Psoas muscle (tissue), 8 donors: ENCODE results near the gene UBE2J2. TPM values are rescaled to one million over a fixed set of nuclear protein-coding genes. Genes with fewer than 3 reads are reported as not detected.
A peak's percentile ranks its signal among the peaks of the same experiment; 100 is the strongest.

Source experiments
- ATAC-seq, 4 donors: fragments of 200-7000 bp; cut with Tn5 transposase; one replicate each; pipeline ENCODE4 v1.9.1; 2020; ENCODE audit warnings: moderate library complexity in 3 of 4, mild to moderate bottlenecking in 2 of 4
- DNase-seq, 2 donors: peaks; one replicate each; pipeline ENCODE4 v3.0.0-alpha.2; 2020
- H3K27ac ChIP-seq: fragments of 200-600 bp; one replicate; pipeline ENCODE4 v1.8.0; 2022
- H3K27me3 ChIP-seq, 3 donors: fragments of 200-600 bp in 1 of 3; one replicate each; pipeline versions ENCODE4 v1.6.1 to v1.8.0; 2013 to 2022; ENCODE audit warnings: low read length in 2 of 3, mild to moderate bottlenecking in 2 of 3, moderate library complexity in 1 of 3; ENCODE audit not compliant: insufficient read depth in 3 of 3
- H3K36me3 ChIP-seq, 2 donors: fragments of 200-600 bp in 1 of 2; one replicate each; pipeline versions ENCODE4 v1.6.1 to v1.8.0; 2013 to 2022; ENCODE audit warnings: low read depth in 1 of 2, mild to moderate bottlenecking in 1 of 2, moderate library complexity in 1 of 2; ENCODE audit not compliant: insufficient read depth in 1 of 2
- H3K4me1 ChIP-seq: fragments of 200-600 bp; one replicate; pipeline ENCODE4 v1.8.0; 2022
- H3K4me3 ChIP-seq: fragments of 200-600 bp; one replicate; pipeline ENCODE4 v1.8.0; 2022; ENCODE audit warnings: mild to moderate bottlenecking
- H3K9me3 ChIP-seq: fragments of 200-600 bp; one replicate; pipeline ENCODE4 v1.8.0; 2022
- CTCF ChIP-seq: fragments of 200-600 bp; IDR thresholded peaks from one replicate; pipeline ENCODE4 v1.8.0; 2022; ENCODE audit warnings: antibody characterized with exemption
- WGBS, 3 donors: extraction: QIAGEN DNeasy Blood & Tissue Kit; methylation state at CpG; one replicate each; pipeline versions ENCODE4 v1.1.6 to v1.1.7; 2013; 5-methylcytosine and 5-hydroxymethylcytosine counted together
- intact Hi-C, 2 donors: fragments of 100-400 bp; cut with DNase I; formaldehyde crosslinking; loops; one replicate each; pipeline versions ENCODE4 v1.11.0 to v1.14.2; 2022
- polyA plus RNA-seq, 3 donors: library from polyadenylated mRNA; stranded (reverse); fragments of 200-250 nt; gene quantifications; one replicate each; pipeline ENCODE4 v1.2.3, GENCODE V29; 2013
- total RNA-seq, 4 donors: library from RNA; stranded (reverse); fragmentation: NEBNext Ultra II Directional in 2 of 4; extraction: Animal tissue kit (Norgen Biotek cat#: 25700) in 2 of 4; gene quantifications; one replicate each; pipeline versions ENCODE4 v1.2.1 to v1.2.4, GENCODE V29; 2021 to 2023
- donor health status: healthy with polysubstance abuse.
- donor health status: DM: no; HTN: no; CAD: no; lungs with moderate emphysema.
- donor health status: Bipolar disorder and iron deficiency.
- donor health status: healthy.
- donor health status: DM: yes; HTN: yes; CAD: no.
- donor health status: DM: no; HTN: no; CAD: no.
- donor health status: DM: no; HTN: no; CAD: no.
- donor health status: DM: yes; HTN: yes; CAD: no.

Gene UBE2J2
- total and polyA plus RNA-seq, 7 donors, result 36.8 to 80.9 (median 44.9) TPM

GRCh38 chr1:1238702-1239178 lies 34.9 kb downstream of the UBE2J2 start:
- DNase-seq, result no peak
- WGBS, 3 donors, result 24 to 41% (median 31%) methylated on average over 18 to 19 of the region's 19 CpGs
- no peaks in the 10 kb centered on the region for H3K9me3 ChIP-seq
- intact Hi-C loops, result no loop called here
- peaks cover 0 to 16% (median 15%) of the 10 kb centered on the region in 3 donors for H3K27me3 ChIP-seq
- ATAC-seq, result peak in 1 of 4 donors; percentile 7
- no peak overlapping the region for H3K27ac ChIP-seq
- H3K4me1 ChIP-seq, result no peaks in the 10 kb centered on the region
- H3K36me3 ChIP-seq, result no peaks in the 10 kb centered on the region
- no peak overlapping the region for H3K4me3 ChIP-seq
- no peak for TF ChIP-seq CTCF

DNA sequence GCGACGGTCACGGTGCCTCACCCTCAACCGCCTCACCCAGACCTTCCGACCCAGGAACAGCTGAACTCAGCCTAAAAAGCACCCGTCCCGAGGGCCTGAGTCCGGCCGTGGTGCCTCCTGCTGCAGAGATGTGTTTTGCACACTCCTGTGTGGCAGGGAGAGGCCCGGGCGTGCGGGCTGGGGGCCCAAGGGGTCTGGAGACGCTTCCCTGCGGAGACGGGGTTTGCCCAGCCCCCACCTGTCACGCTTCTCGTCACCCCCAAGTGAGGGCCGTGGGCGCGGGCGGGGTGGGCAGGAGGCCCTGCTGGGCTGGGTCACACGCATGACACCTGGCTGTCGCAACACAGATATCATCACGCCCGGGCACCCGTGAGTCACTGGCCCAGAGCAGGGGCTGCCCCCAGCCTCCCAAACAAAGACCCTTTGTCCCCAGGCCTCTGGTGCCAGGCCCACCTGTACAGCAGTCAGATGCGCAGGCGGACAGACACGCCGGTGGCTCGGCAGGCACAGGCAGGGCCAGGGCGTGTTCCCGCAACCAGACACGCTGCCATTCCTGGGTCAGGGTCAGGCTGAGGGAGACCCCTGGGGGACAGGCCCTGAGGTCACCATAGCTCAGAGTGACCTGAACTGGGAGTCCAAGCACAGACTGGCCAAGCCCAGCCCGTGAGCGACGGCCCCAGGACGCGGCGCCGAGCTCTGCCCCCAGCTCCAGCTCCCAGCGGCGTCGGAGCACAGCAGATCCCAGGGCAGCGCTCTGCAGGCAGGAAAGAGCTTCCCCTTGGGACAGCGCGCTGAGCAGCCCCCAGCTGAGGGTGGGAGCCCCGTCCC lies 35.6 kb downstream of the UBE2J2 start:
- Histone ChIP-seq H3K27ac (no peak overlapping the region), H3K4me3 (no peak overlapping the region), H3K4me1 (peaks cover 3% of the 10 kb centered on the region), H3K9me3 (peaks cover 1% of the 10 kb centered on the region), H3K36me3 (no peaks in the 10 kb centered on the region), H3K27me3 (peaks cover 0 to 16% (median 15%) of the 10 kb centered on the region in 3 donors)
- ATAC-seq (peak in 1 of 4 donors; percentile 15), DNase-seq (no peak)
- TF ChIP-seq CTCF, result no peak
- 27 to 45% (median 38%) methylated on average over 38 to 48 of the region's 48 CpGs for WGBS, 3 donors
- intact Hi-C loops, result no loop called here

DNA sequence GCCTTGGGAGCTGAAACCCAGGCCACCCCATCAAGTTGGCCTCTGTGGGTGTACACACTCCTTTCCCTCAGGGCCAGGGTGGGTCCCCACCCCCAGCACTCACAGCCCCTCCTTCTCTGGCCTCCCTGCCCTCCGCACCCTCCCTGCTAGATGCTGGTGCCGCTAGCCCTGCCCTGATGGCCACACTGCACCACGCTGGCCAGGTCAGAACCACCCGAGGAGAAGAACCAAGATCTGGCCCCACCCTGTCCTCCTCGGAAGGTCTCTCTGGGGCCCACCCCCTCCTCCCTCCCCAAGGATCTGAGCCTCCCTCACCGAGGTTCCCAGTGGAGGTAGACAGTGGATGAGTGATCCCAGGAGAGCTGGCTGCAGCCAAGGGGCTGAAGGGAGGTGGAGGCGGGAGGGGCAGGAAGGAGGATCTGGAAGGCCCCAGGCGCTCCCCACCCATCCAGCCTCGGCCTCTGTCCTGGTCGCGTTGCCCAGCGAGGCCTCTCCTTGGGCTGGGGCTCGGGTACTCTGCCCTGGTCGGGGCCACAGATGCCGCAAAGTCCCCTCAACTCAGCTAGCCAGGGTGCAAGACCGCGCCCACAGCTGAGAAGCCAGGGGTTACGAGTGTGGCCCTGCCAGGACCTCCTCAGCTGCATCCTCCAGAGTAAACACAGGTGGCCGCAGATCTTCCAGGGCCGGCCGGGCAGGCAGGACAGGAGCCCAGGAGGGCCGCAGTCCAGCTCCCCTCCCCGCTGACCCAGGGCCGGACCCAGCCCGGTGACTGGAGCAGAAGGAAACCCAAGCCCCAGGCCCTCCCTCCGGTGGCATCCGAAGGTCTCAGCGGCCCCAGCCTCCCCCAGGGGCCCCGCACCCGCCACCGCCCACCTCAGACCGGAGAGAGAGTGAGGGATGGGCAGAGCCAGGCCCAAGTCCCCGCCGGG lies 36.4 kb downstream of the UBE2J2 start:
- no peak for ATAC-seq
- peaks cover 0 to 16% (median 15%) of the 10 kb centered on the region in 3 donors for H3K27me3 ChIP-seq
- WGBS, 3 donors, result 24 to 30% (median 27%) methylated on average over 33 to 34 of the region's 34 CpGs
- no peak overlapping the region for H3K27ac ChIP-seq
- H3K9me3 ChIP-seq, result peaks cover 7% of the 10 kb centered on the region
- no peak for DNase-seq
- intact Hi-C loops, result no loop called here
- H3K4me3 ChIP-seq, result no peak overlapping the region
- peaks cover 9% of the 10 kb centered on the region for H3K4me1 ChIP-seq
- no peaks in the 10 kb centered on the region for H3K36me3 ChIP-seq
- no peak for TF ChIP-seq CTCF

- TF ChIP-seq CTCF, result no peak
- no peak for ATAC-seq
- DNase-seq, result no peak
- no peak overlapping the region for H3K27ac ChIP-seq
- H3K4me1 ChIP-seq, result peaks cover 9% of the 10 kb centered on the region
- no peaks in the 10 kb centered on the region for H3K36me3 ChIP-seq
- H3K27me3 ChIP-seq, result peaks cover 0 to 16% (median 15%) of the 10 kb centered on the region in 3 donors
- peaks cover 7% of the 10 kb centered on the region for H3K9me3 ChIP-seq
- intact Hi-C loops, result no loop called here
- 53 to 59% (median 54%) methylated on average over 21 to 22 of the region's 22 CpGs for whole genome bisulfite sequencing, 3 donors
- H3K4me3 ChIP-seq, result no peak overlapping the region
Observed at GRCh38 chr1:1236176-1236763, 37.4 kb downstream of the UBE2J2 start.
